Measurements from ENCODE around the gene BMP7. TPM values are rescaled to one million over a fixed set of nuclear protein-coding genes. Genes with fewer than 3 reads are reported as not detected.

The BMP7 gene
- total and polyA plus RNA-seq, 2 experiments from 2014 or later = 15.9 to 22.8 TPM

- TF ChIP-seq REST (IDR thresholded peaks at IDR 0.05; ENCODE audit: unreplicated experiment) (no peak), EZH2phosphoT487 (IDR thresholded peaks at IDR 0.05; ENCODE audit: unreplicated experiment) (no peak), CTCF (conservative IDR thresholded peaks at IDR 0.05; ENCODE audit: low read depth in 2 of 2) (no peak)
Measured at GRCh38 chr20:57224641-57225138, 41.8 kb downstream of the BMP7 start (continued).

- Histone ChIP-seq H3K4me2 (no peak overlapping the region), H3K4me3 (no peak overlapping the region), H3K36me3 (ENCODE audit: insufficient read depth) (no peaks in the 10 kb centered on the region), H3K4me1 (ENCODE audit: insufficient read depth) (no peaks in the 10 kb centered on the region), H2AFZ (no peak overlapping the region), H4K20me1 (replicated peaks; ENCODE audit: insufficient read depth) (no peaks in the 10 kb centered on the region), H3K9me2 (ENCODE audit: insufficient read depth) (no peaks in the 10 kb centered on the region), H3F3A (replicated peaks; ENCODE audit: low read depth) (no peaks in the 10 kb centered on the region), H3K27ac (ENCODE audit: low read depth) (no peak overlapping the region), H3K79me2 (replicated peaks; ENCODE audit: insufficient read depth) (no peaks in the 10 kb centered on the region), H3K27me3 (ENCODE audit: insufficient read depth) (no peaks in the 10 kb centered on the region)
- Mint-ChIP-seq H3K27me3 (ENCODE audit: insufficient read depth, low read depth, poor library complexity) (peaks cover 5% of the 10 kb centered on the region), H3K4me3 (no peak overlapping the region), H3K36me3 (ENCODE audit: low read depth) (no peaks in the 10 kb centered on the region), H3K4me1 (no peaks in the 10 kb centered on the region; the same call in 1 of the 3 replicates), H3K27ac (no peak overlapping the region), H3K9me3 (no peaks in the 10 kb centered on the region)
- no peak for TF ChIP-seq ZNF114 (CRISPR knock-in tag; IDR thresholded peaks at IDR 0.05)
- TF ChIP-seq ZNF462 (CRISPR knock-in tag; IDR thresholded peaks at IDR 0.05) = no peak
- peak in 1 of 2 experiments; percentile 27; a peak in 2 of 4 replicates for TF ChIP-seq CTCF (conservative IDR thresholded peaks at IDR 0.05; ENCODE audit: low read depth in 2 of 2)
- ATAC-seq = no peak
- no peak for DNase-seq (ENCODE audit: low spot score)
Measured at GRCh38 chr20:57223648-57224489, 42.6 kb downstream of the BMP7 start.

Data from GM23338 (cell line).